Measurements from ENCODE around the gene TMEM59L. TPM values are rescaled to one million over a fixed set of nuclear protein-coding genes. Genes with fewer than 3 reads are reported as not detected.
A peak's percentile ranks its signal among the peaks of the same experiment; 100 is the strongest.

The TMEM59L gene
- total and polyA plus RNA-seq, 2 of the 4 experiments (the other 2 are of a cell fraction), result under 0.01 to 5.9 TPM

DNA sequence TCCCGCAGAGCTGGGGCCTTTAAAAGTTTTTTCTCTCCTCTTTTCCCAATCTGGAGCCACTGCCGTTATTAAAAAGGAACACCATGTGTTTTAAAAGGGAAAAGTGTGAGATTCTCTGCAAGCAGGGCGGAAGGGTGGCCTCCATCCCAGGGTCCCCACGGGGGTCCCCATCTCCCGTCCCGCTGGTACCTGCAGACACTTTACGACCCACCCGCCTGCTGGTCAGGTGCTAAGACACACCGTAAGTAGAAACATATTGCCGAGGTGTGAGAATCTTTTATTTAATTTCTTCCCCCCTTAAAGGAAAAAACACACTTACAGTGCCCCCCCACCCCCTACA, 7.9 kb upstream of the TMEM59L start:
- BruUV-seq (replicated peaks), result no TSS peak
- in situ Hi-C loops (cut with MboI; ENCODE audit: low sequenced_read_pairs) (no loop called here), dilution Hi-C loops (cut with HindIII; ENCODE audit: low sequenced_read_pairs, unreplicated experiment) (no loop called here), intact Hi-C loops (cut with micrococcal nuclease) (no loop called here)
- no peak for ATAC-seq (ENCODE audit: low read depth)
- Histone ChIP-seq H3K27me3 (ENCODE audit: control insufficient read depth, insufficient read depth, low read length) (peaks cover 63% of the 10 kb centered on the region), H2AFZ (replicated peaks; ENCODE audit: low read length, poor library complexity) (no peak overlapping the region), H3K4me2 (ENCODE audit: low read depth, low read length) (no peak overlapping the region), H4K20me1 (ENCODE audit: insufficient read depth, low read length) (peaks cover 8% of the 10 kb centered on the region), H2BK120ac (ENCODE audit: low read depth, low read length) (no peak overlapping the region), H3K18ac (ENCODE audit: low read depth, low read length) (no peak overlapping the region), H3K4me1 (ENCODE audit: control insufficient read depth, insufficient read depth, low read length) (peaks cover 5% of the 10 kb centered on the region; the same call in 1 of the 2 replicates), H4K8ac (ENCODE audit: low read depth in 2 of 2, low read length in 2 of 2) (no peak overlapping the region), H4K91ac (ENCODE audit: insufficient read depth, low read depth, low read length) (no peak overlapping the region), H3K9me3 (ENCODE audit: control insufficient read depth, insufficient read depth, low read length) (no peaks in the 10 kb centered on the region), H3K56ac (ENCODE audit: extremely low read depth, insufficient read depth, low read length) (no peak overlapping the region), H3K23ac (ENCODE audit: low read depth, low read length) (no peak overlapping the region), H2BK5ac (ENCODE audit: low read depth, low read length, poor library complexity, severe bottlenecking) (no peak overlapping the region), H3K14ac (replicated peaks; ENCODE audit: low read depth, low read length) (no peak overlapping the region), H2AK5ac (ENCODE audit: low read depth, low read length) (no peak overlapping the region), H3K27ac (ENCODE audit: insufficient read depth, low read length) (no peak overlapping the region), H2BK15ac (ENCODE audit: low read depth, low read length) (no peak overlapping the region), H3K4ac (ENCODE audit: low read depth, low read length) (no peak overlapping the region), H3K9me1 (ENCODE audit: insufficient read depth, low read length) (no peaks in the 10 kb centered on the region), H4K5ac (ENCODE audit: low read depth, low read length) (no peak overlapping the region), H3K36me3 (ENCODE audit: control insufficient read depth, insufficient read depth, low read length) (no peaks in the 10 kb centered on the region), H3K79me1 (ENCODE audit: low read depth in 1 of 2, low read length in 2 of 2) (no peaks in the 10 kb centered on the region), H2BK20ac (ENCODE audit: low read depth, low read length) (no peak overlapping the region), H3K4me3 (ENCODE audit: insufficient read depth, low read depth, low read length) (no peak overlapping the region), H2AK9ac (replicated peaks; ENCODE audit: low read depth, low read length, poor library complexity) (peak overlapping the region; percentile 16), H3K9ac (ENCODE audit: low read depth, low read length) (no peak overlapping the region)
- TF ChIP-seq SMC3 (IDR thresholded peaks at IDR 0.05; ENCODE audit: low read depth, low read length) (no peak), MAZ (IDR thresholded peaks at IDR 0.05; ENCODE audit: borderline replicate concordance, low read depth, low read length) (no peak), CEBPB (IDR thresholded peaks at IDR 0.05; ENCODE audit: low read depth, low read length) (no peak), MAFK (IDR thresholded peaks at IDR 0.05; ENCODE audit: low read depth, low read length) (no peak), POLR2A (IDR thresholded peaks at IDR 0.05; ENCODE audit: low read depth, low read length) (no peak), CHD1 (IDR thresholded peaks at IDR 0.05; ENCODE audit: low read depth, low read length) (no peak), NFE2L2 (IDR thresholded peaks at IDR 0.05; ENCODE audit: low read depth, low read length) (no peak), MXI1 (IDR thresholded peaks at IDR 0.05; ENCODE audit: borderline replicate concordance, low read depth, low read length) (no peak), RFX5 (IDR thresholded peaks at IDR 0.05; ENCODE audit: low read depth, low read length) (no peak), FOS (IDR thresholded peaks at IDR 0.05; ENCODE audit: low read depth, low read length) (no peak)
- TF ChIP-seq, protein P1, sequence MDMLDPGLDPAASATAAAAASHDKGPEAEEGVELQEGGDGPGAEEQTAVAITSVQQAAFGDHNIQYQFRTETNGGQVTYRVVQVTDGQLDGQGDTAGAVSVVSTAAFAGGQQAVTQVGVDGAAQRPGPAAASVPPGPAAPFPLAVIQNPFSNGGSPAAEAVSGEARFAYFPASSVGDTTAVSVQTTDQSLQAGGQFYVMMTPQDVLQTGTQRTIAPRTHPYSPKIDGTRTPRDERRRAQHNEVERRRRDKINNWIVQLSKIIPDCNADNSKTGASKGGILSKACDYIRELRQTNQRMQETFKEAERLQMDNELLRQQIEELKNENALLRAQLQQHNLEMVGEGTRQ (IDR thresholded peaks at IDR 0.05; ENCODE audit: low read depth, low read length), result no peak
- POLR2A ChIA-PET (ENCODE audit: unreplicated experiment), result no interaction called here
- CTCF ChIA-PET, result interaction anchor here (0.5 to 0.6 kb wide), 2 partner anchors 31 to 84 kb away, joined by 3 read pairs; no protein-coding TSS in a partner anchor
- no peak for DNase-seq
- no CpG with 5 or more reads among the region's 10 CpGs for WGBS, 2 experiments (ENCODE audit: extremely low coverage in 2 of 2, insufficient read length in 1 of 2)

All from IMR-90 (cell line).